ENCODE results near the gene KIF21B.

The KIF21B gene

DNA sequence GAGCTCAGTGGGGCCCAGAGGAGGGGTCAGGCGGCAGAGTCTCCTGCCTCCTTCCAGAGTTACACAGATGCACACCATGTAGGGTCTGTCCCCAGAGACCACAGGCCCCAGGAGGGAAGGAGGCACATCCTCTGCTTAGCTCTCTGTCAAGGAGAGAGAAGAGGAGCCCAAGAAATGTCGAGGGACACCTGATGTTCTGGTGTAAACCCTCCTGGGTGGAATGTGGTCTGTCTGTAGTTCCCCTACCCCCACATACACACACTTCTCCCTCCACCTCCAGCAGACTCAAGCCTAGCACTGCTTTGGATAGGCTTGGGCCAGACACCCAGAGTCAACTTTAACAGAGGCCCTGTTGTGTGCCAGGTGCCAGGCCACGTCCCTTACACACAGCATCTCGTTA lies 34.2 kb downstream of the KIF21B start:
- no peak for DNase-seq

DNA sequence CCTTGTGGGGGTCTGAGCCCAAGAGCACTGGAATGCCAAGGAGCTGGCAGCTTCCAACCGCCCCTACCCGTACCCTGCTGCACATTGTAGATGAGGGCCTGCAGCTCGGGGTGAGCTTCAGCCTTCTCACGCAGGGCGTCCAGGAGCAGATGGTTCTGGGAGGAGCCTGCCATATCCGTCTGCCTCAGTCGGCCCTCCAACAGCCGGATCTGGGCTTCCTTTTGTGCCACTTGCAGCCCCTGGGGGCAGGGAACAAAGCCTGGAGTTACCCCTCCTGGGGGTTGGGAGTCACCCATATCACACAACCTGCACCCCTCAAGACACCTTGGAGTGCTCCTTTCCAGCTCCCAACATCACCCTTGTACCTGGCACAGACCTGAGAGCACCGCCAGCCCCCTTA lies 34.8 kb downstream of the KIF21B start:
- DNase-seq = no peak

DNA sequence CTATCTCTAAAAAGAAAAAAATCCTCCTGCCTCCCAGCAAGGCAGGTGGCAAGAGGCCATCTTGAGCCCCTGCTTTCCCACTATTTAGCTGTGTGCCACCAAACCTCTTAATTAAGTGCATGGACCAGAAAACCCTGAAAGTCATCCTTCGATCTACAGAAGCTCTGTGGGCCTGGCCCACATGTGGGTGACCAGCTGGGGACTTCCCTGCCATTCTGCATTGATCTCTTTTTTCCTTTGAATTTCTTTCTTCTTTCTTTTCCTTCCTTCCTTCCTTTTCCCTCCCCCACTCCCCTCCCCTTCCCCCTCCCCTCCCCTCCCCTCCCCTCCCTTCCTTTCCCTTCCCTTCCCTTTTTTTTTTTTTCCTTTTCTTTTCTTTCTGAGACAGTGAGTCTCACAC lies 38.0 kb downstream of the KIF21B start:
- DNase-seq = no peak

DNA sequence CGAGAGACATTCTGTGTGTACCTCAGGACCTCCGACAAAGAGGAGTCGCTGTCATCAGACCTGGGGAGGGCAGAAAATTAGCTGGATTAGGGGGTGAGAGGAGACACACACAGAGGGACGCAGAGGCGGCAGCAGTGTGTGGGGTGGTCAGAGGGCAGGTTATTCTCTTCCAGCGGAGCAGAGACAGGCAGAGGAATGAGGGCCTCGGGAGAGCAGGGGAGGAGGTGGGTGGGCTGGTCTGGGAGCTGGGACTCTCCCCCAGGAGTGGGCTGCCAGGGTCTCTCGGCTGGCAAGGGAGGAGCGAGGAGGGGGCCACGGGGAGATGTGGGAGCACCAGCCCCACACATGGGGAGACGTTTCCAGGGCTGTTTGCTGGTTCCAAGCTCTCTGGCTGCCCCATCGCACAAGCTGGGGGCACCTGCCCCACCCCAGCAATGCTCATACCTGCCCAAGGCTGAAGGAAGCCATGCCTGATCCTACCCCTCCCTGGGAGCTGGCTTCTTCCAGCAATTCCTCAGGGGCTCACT lies 40.4 kb downstream of the KIF21B start:
- DNase-seq = no peak

DNA sequence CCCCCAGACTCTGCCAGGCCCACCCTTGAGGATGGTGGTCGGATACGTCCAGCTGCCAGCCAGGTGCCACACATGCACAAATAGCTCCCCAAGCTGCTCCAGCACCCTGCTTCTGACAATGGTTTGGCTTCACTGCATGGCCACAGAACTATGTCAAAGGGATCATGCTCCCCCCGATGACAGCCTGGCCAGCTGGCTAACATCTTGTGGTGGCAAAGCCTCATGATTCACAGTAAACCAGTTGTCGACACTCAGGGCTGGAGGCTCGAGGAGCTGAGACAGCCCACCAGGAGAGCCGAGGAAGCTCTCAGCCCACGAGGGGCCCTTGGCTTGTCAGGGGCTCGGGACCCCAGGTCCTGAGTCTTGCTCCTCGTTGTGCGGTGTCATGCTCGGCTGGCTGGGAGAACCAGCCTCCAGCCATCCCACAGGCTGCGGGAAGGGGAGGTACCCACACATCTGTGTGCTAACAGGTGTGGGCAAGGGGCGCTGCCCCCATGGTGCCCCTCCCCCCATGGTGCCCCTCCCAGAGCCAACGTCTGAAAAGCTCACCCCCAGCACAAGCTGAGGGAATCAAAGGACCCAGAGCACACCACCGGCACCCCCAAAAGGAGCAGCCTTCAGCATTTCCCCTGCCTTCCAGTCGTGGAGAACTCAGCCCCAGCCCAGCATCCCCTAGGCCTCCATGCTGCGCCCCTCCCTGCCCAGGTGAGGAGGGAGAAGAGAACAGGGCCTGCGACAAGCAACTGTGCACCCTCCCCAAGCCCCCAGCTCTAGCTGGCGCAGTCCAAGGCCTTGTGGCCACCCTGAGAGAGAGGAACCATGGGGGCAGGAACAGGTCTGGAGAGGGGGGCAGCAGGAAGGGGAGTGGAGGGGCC lies 41.2 kb downstream of the KIF21B start:
- DNase-seq = no peak

DNA sequence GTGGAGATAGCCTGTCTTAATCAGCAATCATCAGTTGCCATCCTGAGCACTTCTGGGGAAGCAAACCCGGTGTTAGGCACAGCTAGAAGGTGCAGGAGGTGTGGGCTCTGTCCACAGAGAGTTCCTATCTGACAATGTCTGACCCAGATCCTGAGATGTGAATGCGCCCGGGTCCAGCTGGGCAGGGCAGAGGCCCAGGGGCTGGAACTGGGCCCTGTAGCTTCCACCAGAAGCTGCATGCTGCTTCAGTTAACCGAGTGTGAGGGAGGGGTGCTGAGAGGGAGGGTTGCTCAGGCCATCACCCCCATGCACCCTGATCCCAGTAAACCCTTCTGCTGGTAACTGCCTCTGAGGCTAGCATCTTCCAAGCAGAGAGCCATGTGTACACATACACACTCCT lies 42.2 kb downstream of the KIF21B start:
- DNase-seq = no peak

DNA sequence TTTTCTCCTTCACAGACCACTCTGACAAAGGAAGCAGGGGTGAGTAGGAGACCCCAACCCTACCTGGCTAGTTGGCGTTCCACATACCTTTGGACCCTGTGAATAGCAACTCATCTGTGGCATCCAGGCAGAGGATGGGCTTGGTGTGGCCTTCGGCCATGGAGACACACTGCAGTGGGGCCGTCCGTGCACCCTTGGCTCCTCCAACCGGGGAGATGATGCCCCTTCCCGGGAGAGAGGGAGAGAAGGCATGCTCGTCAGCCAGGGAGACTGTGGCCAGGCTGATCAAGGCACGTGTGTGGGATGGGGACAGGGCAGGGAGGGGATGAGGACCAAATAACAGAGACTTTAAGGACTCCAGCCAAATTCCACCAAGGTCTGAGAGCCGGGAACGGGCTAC lies 42.6 kb downstream of the KIF21B start:
- DNase-seq = no peak

DNA sequence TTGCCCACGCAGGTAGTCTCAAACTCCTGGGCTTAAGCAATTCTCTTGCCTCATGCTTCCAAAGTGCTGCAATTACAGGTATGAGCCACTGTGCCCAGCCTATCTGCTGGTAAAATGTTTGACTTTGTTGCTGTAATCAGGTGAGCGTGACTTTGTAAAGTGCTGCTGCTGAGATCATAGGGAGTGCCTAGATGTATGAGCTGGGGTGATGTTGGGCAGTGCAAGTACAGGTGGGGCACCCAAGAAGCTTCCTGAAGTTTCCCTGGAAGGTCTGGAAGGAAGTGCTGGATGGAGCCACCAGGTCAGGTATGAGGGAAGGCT lies 43.1 kb downstream of the KIF21B start:
- DNase-seq = no peak

DNA sequence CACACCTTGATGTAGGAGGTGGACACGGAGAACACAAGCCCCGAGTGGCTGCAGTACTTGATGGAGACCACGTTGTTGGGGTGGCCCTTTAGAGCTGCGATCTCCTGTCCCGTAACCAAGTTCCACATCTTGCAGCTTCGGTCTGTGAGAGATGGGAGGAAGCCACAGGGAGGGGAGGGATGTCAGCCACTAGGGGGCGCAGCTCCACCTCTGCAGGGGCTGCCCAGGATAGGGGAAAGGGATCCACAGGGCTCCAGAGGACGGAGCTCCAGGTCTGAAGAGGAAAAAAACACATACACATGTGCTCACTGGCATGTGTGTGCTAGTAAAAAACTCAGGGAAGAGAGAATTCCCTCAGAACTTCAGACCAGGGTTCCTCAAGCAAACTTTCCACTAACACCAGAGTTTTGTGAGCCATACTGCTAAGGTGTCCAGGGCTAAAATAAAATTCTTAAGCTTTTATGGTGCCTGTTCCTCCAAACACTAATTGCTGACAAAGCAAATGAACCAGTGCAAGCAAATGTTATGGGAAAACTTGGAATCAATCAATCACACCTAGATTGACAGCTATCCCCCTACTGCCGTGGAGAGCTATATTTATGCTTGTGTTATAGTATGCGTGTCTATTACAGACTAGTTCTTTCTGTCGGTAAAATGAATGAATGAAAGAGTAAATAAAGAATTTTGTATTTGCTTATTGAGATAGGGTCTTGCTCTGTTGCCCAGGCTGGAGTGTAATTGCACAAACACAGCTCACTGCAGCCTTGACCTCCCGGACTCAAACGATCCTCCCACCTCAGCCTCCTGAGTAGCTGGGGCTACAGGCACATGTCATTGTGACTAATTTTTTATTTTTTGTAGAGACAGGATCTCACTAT lies 43.7 kb downstream of the KIF21B start:
- DNase-seq = peak; percentile 52

DNA sequence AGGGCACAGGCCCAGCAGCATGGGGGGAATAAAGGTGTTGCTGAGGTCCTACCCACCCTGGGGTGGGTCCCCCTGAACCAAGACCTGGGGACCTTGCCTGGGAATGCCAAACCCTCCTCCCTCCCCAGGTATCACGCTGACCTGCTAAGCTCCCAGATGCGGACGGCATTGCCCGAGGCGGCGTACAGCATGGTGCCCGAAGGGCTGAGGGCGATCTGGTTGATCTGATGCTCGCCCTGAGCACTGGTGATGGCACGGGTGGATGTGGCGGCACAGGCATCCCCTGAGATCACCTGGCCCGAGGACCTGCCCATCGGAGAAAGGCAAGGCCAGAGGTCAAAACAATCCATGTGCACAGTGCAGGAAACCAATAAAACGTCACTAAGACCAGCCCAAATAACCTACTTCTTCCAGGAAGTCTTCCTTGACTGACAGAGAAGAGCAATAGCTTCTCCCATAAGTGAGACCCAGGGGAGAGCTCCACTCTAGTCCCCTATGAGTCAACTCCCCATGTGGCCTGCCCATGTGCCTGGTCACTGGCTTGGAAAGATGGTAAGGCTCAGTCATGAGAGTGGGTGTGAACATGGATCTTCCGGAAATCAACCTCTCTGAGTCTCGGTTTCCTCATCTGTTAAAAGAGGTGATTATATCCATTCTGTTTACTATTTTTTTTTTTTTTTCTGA lies 46.3 kb downstream of the KIF21B start:
- no peak for DNase-seq

DNA sequence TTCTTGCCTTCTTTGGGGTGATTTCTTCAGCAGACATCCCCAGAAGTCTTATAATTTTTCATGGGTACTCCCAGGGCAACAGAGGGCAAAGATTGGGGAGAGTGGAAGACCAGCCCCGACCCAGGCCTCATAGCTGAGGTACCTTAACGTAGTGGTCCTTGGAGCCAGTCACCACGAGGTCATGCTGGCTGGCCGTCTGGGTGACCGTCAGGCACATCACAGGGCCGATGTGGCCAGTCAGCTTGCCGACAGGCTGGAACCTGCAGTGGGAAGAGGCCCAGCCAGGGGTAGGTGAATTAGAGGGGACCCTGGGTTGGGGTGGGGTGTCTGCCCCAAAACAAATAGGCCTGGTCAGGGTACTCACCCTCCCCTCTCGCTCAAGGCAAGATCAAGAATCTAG lies 46.9 kb downstream of the KIF21B start:
- DNase-seq = no peak

DNA sequence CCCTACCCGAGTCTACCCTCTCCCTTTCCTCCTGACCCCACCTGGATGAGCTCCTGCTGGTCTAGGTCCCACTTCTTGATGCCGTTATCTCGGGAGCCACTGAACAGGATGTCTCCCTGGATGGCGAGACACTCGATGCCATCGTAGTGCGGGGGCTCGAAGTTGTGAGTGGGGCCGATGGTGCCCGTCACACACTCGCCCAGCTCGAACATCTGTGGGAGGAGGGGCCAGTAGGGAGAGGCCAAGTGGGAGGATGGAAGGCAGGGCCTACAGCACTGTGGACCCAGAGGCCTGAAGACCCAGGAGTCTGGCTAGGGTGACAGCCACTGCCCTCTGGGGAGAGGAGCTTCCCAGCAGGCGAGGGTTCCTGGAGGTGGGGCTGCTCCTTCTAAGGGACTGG lies 48.1 kb downstream of the KIF21B start:
- no peak for DNase-seq

DNA sequence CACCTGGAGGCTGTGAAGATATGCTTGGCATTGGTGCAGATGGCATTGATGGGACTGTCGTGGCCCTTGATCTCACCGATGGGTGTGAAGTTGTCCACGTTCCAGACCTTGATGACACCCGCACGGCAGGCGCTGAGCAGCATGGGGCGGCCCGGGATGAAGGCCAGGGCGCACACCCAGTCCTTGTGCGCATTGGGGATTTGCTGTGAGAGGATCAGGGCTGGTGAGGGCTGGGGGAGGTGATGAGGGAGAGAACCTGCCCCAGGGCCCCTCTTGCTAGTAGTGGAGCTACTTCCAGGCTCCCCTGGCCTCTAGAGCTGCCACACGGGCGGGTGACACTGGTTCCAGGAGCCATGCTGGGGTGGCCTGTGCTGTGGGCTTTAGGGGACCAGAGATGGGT lies 48.8 kb downstream of the KIF21B start:
- no peak for DNase-seq

DNA sequence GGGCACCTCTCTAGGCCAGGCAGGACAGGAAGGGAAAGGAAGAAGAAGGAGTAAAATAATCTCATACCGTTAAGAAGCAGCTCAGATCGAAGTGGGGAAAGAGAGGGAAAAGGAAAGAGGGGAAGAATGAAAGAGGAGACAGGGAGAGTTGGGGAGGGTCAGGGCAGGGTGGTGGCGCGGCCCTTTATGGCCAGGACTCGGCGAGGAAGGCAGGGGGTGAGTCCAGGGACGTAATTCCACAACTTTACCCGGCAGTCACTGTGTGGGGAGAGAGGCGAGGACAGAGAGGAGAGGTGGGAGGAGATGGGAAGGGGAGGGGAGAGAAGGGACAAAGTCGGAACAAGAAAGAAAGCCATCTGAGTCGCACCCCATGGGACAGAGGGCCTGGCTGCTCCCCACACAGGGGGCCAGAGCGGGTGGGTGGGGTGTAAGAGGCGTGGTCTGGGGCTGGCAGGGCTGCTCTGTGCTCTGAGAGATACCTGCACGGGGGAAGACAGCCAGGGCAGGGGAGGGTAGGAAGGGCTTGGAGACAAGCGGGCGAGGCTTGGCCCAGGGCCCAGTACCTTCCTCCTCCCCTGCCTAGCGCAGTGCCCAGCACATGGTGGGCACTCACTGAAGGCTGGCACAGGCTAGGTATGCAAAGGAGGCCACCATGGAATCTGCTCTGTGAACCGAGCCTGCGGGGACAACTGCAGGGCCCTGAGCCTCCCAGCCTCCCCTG lies 49.4 kb downstream of the KIF21B start:
- no peak for DNase-seq

DNA sequence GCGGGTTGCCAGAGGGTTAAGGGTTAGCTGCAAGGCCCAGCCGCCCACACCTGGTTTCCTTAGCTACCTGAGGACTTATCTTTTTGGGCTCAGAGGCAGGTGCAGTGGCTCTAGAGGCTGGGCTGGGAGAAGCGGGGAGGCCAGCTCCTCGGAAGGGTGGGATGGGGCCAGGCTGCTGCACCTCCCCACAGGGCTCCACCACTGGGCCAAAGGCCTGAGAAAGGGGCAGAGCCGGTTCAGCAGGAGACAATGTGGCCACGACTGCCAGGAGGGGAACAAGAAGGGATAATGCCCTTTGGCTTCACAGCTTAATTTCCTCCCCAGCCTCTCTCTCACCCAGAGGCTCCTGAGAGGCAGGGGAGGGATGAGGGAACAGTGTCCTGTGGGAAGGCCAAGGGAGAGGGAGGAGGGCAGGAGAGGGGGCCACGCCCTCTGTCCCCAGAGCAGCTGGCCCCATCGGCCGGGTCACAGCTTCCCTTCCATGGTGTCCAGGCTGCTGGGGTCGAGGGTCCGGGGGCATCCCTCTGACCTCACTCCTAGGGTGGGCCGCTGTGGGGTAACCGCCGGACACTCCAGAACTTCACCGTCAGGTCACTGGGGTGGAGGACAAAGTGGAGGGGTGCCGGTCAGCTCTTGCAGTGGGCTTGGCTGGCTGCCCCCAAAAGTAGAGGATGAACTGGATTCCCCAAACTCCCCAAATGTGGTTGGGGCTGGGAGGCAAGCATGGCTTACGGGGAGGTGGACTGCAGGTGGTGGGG lies 50.4 kb downstream of the KIF21B start:
- no peak for DNase-seq

DNA sequence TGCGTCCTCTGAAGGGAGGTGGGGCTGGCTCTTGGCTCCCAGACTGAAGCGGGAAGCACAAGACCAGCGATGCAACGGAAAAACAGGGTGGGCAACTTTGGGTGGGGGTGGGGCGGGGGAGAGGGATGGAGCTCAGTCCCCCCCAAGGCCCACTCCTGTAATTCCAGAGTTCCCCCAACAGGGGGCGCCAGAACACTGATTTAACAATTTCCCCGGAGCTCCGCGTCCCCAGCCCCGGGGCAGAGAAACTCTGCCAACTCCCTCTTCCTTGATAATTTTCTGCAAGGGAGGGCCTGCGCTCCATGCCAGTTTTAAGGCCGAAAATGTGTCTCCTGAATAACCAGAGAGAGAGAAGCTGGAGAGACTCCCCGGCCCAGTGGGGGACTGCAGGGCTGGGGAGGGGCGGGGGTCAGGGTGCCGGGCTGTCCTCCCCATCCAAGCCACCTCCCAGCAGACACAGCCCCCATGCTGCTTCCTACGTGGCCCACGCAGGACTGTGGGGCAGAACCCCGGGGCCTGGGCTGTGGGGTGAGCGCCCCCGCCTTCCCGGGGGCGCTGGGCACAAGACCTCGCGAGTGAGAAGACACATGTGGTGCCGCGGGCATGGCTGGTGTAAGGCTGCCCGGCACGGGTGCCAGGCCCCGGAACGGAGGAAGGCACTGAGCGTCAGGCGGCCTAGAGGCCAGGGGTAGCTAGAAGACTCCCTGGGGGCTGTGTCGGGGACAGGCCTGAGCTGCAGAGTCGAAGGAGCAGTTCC lies 51.4 kb downstream of the KIF21B start:
- DNase-seq = peak; percentile 52

DNA sequence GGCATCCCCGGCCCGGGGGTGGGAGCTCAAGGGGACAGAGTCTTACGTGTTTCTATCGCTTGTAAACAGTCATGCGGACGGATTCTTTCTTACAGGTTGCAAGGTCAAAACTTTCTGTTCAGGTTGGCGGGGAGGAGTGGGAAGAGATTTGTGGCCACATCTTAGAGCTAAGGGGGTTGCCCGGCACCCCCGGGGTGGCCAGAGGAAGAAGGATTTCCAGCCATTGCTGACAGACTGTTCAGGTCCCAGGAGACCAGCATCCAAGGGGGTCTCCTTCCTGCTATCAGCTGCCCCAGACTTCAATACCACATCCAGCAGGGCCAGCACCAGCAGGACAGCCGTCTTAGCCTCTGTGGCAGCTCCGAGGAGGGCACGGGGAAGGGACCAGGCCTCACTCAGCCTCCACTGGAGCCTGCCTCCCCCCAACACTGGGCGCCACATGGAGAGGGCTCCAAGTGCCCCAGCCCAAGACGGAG lies 52.0 kb downstream of the KIF21B start:
- DNase-seq = no peak

DNA sequence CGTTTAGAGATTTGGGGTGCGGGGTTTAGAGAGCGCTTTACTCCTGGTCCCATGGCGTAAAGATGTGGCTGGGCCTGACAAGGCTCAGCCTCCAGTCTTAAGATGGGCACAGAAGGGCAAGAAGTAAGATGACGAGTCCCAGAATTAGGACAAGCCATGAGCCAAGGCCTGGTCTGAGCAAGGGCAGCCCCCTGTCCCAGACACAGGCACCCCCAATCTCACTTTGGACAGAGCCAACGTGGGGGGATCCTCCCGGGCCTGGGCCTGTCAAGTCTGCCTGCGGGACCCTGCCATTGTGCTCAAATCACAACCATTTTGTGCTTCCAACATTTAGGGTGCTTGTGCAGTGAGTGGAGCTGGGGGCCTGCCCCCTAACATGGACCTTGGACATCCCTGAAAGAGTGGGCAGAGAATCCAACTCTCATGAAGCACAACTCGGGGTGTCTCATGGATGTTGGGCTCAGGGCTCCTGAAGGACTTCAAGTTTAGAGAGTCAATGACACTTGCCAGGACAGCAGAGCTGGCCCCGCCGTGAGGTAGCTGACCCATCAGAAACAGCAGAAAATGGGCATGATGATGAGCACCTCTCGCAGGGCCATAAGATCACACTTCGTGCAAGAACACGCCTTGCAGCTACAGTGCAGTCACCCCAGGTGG lies 52.6 kb downstream of the KIF21B start:
- DNase-seq = no peak

DNA sequence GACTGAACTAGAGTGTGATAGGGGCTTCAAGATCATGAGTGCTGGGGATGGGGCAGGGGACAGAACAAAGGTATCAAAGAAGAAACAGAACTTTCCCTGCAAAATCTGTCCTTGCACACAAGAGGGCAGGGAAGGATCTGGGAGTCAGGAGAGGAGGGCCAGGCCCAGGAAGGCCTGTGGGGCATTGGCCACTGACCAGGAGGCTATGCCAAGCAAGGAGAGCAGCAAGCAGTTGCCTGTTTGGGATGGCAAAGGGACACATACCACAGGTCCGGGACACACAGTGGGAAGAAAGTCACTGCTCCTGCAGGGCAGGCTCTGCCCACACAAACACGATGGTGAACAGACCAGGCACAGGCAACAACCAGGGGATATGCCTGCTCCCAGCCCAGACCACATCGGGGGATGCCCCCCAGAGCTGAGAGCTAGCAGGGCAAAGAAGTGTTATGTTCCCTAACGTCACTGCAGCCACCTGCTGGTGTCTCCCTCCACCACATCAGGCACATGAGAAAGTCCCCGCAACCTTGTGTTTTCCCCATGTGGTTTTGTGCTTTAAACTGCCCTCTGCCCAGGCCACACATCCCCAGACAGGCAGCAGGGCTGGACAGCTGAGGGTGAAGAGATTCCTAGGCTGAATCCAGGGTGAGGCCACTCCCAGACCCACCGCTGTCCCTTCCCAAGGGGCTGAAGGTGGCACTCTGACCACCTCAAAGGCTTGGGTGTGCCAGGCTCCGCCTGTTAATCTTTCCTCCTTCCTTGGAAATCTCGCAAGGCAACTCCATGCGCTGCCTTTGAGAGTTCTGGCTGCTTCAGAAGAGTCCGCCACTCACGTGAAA lies 53.6 kb downstream of the KIF21B start:
- DNase-seq = no peak

Data from CD4-positive, alpha-beta T cell treated with Interleukin-4 for 4 hours (primary cell).